GM23338 (cell line): ENCODE results near the gene IMPA2. TPM values are rescaled to one million over a fixed set of nuclear protein-coding genes. Genes with fewer than 3 reads are reported as not detected.

ENCODE experiments used
- ATAC-seq: fragments of 200-7000 bp; cut with Tn5 transposase; 3 replicates; pipeline ENCODE4 v1.9.1; 2020
- DNase-seq: peaks from one replicate; pipeline ENCODE4 v3.0.0-alpha.2; 2015; ENCODE audit warnings: low spot score
- H2AFZ ChIP-seq: fragments of 200-600 bp; sonication (generic); 2 replicates; pipeline ENCODE4 v1.8.0; 2016; ENCODE audit warnings: antibody characterized with exemption, mild to moderate bottlenecking, moderate library complexity
- H3F3A ChIP-seq: fragments of 200-600 bp; sonication (generic); replicated peaks from 2 replicates; pipeline ENCODE4 v1.8.0; 2017; ENCODE audit warnings: antibody characterized with exemption, mixed run types, low read depth
- H3K27ac ChIP-seq: fragments of 200-600 bp; sonication (generic); 2 replicates; pipeline ENCODE4 v1.6.1; 2016; ENCODE audit warnings: low read depth
- H3K27me3 ChIP-seq: fragments of 200-600 bp; sonication (generic); 2 replicates; pipeline ENCODE4 v1.8.0; 2016; ENCODE audit warnings: mild to moderate bottlenecking, mixed run types, moderate library complexity; ENCODE audit not compliant: insufficient read depth
- H3K36me3 ChIP-seq: fragments of 200-600 bp; sonication (generic); 2 replicates; pipeline ENCODE4 v1.8.0; 2016; ENCODE audit warnings: mild to moderate bottlenecking; ENCODE audit not compliant: insufficient read depth
- H3K4me1 ChIP-seq: fragments of 200-600 bp; sonication (generic); 2 replicates; pipeline ENCODE4 v1.8.0; 2016; ENCODE audit warnings: mild to moderate bottlenecking, moderate library complexity; ENCODE audit not compliant: insufficient read depth
- H3K4me2 ChIP-seq: fragments of 200-600 bp; sonication (generic); 2 replicates; pipeline ENCODE4 v1.7.1; 2017; ENCODE audit warnings: mixed run types
- H3K4me3 ChIP-seq: fragments of 200-600 bp; sonication (generic); 2 replicates; pipeline ENCODE4 v1.6.1; 2016; ENCODE audit warnings: mixed run types
- H3K79me2 ChIP-seq: fragments of 200-600 bp; sonication (generic); replicated peaks from 2 replicates; pipeline ENCODE4 v1.8.0; 2017; ENCODE audit warnings: mild to moderate bottlenecking; ENCODE audit not compliant: insufficient read depth
- H3K9me2 ChIP-seq: fragments of 200-600 bp; sonication (generic); 2 replicates; pipeline ENCODE4 v1.8.0; 2017; ENCODE audit not compliant: insufficient read depth
- H4K20me1 ChIP-seq: fragments of 200-600 bp; sonication (generic); replicated peaks from 2 replicates; pipeline ENCODE4 v1.8.0; 2017; ENCODE audit warnings: mild to moderate bottlenecking; ENCODE audit not compliant: insufficient read depth
- H3K27ac Mint-ChIP-seq: 2 replicates; pipeline ENCODE4 v1.8.0; 2020; ENCODE audit warnings: inconsistent platforms, mild to moderate bottlenecking, moderate library complexity, mixed read lengths
- H3K27me3 Mint-ChIP-seq: 3 replicates; pipeline ENCODE4 v1.8.0; 2022; ENCODE audit warnings: low read depth, mild to moderate bottlenecking, moderate library complexity, mixed read lengths, inconsistent platforms; ENCODE audit not compliant: insufficient read depth, poor library complexity
- H3K36me3 Mint-ChIP-seq: 3 replicates; pipeline ENCODE4 v1.8.0; 2021; ENCODE audit warnings: low read depth, mild to moderate bottlenecking, inconsistent platforms, moderate library complexity, mixed read lengths
- H3K4me1 Mint-ChIP-seq: 3 replicates; pipeline ENCODE4 v1.8.0; 2020; ENCODE audit warnings: mild to moderate bottlenecking, inconsistent platforms, mixed read lengths
- H3K4me3 Mint-ChIP-seq: 3 replicates; pipeline ENCODE4 v1.8.0; 2021; ENCODE audit warnings: moderate library complexity, mild to moderate bottlenecking, inconsistent platforms, mixed read lengths
- H3K9me3 Mint-ChIP-seq: 3 replicates; pipeline ENCODE4 v1.8.0; 2020; ENCODE audit warnings: moderate library complexity, mild to moderate bottlenecking, inconsistent platforms, mixed read lengths
- CREB1 ChIP-seq: fragments of 250-450 bp; sonication (Bioruptor Pico); IDR thresholded peaks from 2 replicates; pipeline ENCODE4 v1.5.0; 2020; ENCODE audit warnings: low read depth, mild to moderate bottlenecking, moderate library complexity
- EZH2 ChIP-seq: fragments of 200-600 bp; sonication (generic); IDR thresholded peaks from one replicate; pipeline ENCODE4 v1.8.0; 2017; ENCODE audit warnings: antibody characterized with exemption, mild to moderate bottlenecking, low read depth; ENCODE audit not compliant: unreplicated experiment
- EZH2phosphoT487 ChIP-seq: fragments of 200-600 bp; sonication (generic); IDR thresholded peaks from one replicate; pipeline ENCODE4 v1.8.1; 2018; ENCODE audit warnings: antibody characterized with exemption; ENCODE audit not compliant: unreplicated experiment
- NANOG ChIP-seq: IDR thresholded peaks from 2 replicates; pipeline ENCODE4 v1.6.1; 2016; ENCODE audit warnings: antibody characterized with exemption, borderline replicate concordance
- POLR2AphosphoS5 ChIP-seq: IDR thresholded peaks from 2 replicates; pipeline ENCODE4 v1.6.1; 2016; ENCODE audit warnings: antibody characterized with exemption, low read depth
- STAT1 ChIP-seq: IDR thresholded peaks from one replicate; pipeline ENCODE4 v1.6.1; 2016; ENCODE audit warnings: antibody characterized with exemption; ENCODE audit not compliant: unreplicated experiment
- ZNF114 ChIP-seq: fragments of 250-450 bp; sonication (Bioruptor Pico); IDR thresholded peaks from 2 replicates; pipeline ENCODE4 v1.5.0; 2020; ENCODE audit warnings: mild to moderate bottlenecking, moderate library complexity
- polyA plus RNA-seq: library from polyadenylated mRNA; unstranded; fragments of >200 nt; fragmentation: Nextera tagmentation; extraction: Ambion mirVana; gene quantifications from 2 replicates; pipeline ENCODE4 v1.2.1, GENCODE V29; 2016
- total RNA-seq: library from RNA; depleted of rRNA; stranded (reverse); fragments of >200 nt; shearing (Covaris generic); gene quantifications from 2 replicates; pipeline ENCODE4 v1.2.3, GENCODE V29; 2014
- TF ChIP-seq, protein P1 (sequence below), 2 experiments: fragments of 200-600 bp in 1 of 2; sonication (generic) in 1 of 2; conservative IDR thresholded peaks; 2 replicates each; pipeline versions ENCODE4 v1.5.1 to v1.6.1; 2016 to 2017; ENCODE audit warnings: antibody characterized with exemption in 2 of 2, low read depth in 2 of 2, mild to moderate bottlenecking in 2 of 2, moderate library complexity in 1 of 2
- TF ChIP-seq, protein P2 (sequence below): fragments of 250-450 bp; sonication (Bioruptor Pico); IDR thresholded peaks from 2 replicates; pipeline ENCODE4 v1.5.0; 2020; ENCODE audit warnings: mild to moderate bottlenecking, moderate library complexity

The IMPA2 gene
- total and polyA plus RNA-seq, 2 experiments from 2014 or later: 50.4 to 122 TPM

DNA sequence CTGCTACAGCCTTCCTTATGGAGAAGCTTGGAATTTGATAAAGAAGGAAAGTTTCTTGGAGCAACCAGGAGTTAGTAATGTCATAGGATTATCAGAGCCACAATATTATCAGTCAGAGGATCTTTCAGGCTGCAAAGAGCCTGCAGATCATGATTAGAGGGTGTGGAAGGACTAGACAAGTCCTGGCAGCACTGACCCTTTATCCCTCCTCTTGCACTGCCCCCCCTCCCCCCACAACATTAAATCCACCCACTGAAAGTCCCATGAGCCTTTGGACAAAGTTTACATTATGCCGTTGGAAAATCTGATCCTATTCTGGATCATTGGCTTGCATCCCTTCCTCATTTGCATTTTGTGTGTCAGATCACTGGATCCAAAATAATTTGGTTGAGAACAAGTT is 18.7 kb upstream of the IMPA2 start (continued):
- TF ChIP-seq CREB1 (CRISPR knock-in tag): no peak
- no peak for TF ChIP-seq NANOG
- no peak for TF ChIP-seq ZNF114 (CRISPR knock-in tag)
- TF ChIP-seq EZH2: no peak
- TF ChIP-seq POLR2AphosphoS5: no peak
- no peak for TF ChIP-seq EZH2phosphoT487

DNA sequence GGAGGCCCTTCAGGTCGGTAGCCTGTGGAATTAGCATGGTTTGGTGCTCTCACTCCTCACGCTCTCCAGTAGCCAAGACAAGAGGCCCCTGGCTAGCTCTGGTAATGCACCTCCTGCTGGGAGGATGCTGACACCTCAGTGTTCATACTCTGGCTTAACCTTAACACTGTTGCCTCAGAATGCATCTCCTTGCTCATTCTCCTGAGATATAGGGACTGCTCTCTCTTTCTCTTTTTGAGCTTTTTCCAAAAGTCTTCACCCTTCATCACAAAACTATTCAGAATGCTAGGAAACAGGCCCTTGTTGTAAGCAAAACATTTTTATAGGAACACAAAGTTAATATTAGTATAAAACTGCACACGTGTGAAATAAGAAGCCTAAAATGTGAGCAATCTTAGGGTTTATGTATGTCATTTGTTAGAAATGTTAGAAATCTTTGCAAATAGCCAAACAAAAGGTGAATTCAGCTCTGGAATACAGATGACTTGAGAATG is 17.3 kb upstream of the IMPA2 start:
- Histone ChIP-seq H3K4me3 (no peak overlapping the region), H4K20me1 (no peaks in the 10 kb centered on the region), H3F3A (0 out of 2 replicates have a peak, but pooled peaks cover 3% of the 10 kb centered on the region), H2AFZ (no peak overlapping the region), H3K9me2 (no peaks in the 10 kb centered on the region), H3K36me3 (no peaks in the 10 kb centered on the region), H3K79me2 (no peaks in the 10 kb centered on the region), H3K4me2 (no peak overlapping the region), H3K27me3 (no peaks in the 10 kb centered on the region), H3K27ac (no peak overlapping the region), H3K4me1 (no peaks in the 10 kb centered on the region)
- Mint-ChIP-seq H3K27ac (no peak overlapping the region), H3K27me3 (no peaks in the 10 kb centered on the region), H3K36me3 (no peaks in the 10 kb centered on the region), H3K4me3 (no peak overlapping the region), H3K9me3 (0 out of 3 replicates have a peak, but pooled peaks cover 1% of the 10 kb centered on the region), H3K4me1 (peaks cover 3% of the 10 kb centered on the region; the same call in 2 of the 3 replicates)
- peak; percentile 62 for ATAC-seq
- TF ChIP-seq, protein P1, sequence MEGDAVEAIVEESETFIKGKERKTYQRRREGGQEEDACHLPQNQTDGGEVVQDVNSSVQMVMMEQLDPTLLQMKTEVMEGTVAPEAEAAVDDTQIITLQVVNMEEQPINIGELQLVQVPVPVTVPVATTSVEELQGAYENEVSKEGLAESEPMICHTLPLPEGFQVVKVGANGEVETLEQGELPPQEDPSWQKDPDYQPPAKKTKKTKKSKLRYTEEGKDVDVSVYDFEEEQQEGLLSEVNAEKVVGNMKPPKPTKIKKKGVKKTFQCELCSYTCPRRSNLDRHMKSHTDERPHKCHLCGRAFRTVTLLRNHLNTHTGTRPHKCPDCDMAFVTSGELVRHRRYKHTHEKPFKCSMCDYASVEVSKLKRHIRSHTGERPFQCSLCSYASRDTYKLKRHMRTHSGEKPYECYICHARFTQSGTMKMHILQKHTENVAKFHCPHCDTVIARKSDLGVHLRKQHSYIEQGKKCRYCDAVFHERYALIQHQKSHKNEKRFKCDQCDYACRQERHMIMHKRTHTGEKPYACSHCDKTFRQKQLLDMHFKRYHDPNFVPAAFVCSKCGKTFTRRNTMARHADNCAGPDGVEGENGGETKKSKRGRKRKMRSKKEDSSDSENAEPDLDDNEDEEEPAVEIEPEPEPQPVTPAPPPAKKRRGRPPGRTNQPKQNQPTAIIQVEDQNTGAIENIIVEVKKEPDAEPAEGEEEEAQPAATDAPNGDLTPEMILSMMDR (conservative IDR thresholded peaks at IDR 0.05; ENCODE audit: low read depth in 2 of 2): 0 out of 4 replicates have a peak, but pooled peaks of 1 of the 2 experiments have one; percentile 13
- TF ChIP-seq EZH2phosphoT487: no peak
- TF ChIP-seq STAT1: no peak
- TF ChIP-seq, protein P2, sequence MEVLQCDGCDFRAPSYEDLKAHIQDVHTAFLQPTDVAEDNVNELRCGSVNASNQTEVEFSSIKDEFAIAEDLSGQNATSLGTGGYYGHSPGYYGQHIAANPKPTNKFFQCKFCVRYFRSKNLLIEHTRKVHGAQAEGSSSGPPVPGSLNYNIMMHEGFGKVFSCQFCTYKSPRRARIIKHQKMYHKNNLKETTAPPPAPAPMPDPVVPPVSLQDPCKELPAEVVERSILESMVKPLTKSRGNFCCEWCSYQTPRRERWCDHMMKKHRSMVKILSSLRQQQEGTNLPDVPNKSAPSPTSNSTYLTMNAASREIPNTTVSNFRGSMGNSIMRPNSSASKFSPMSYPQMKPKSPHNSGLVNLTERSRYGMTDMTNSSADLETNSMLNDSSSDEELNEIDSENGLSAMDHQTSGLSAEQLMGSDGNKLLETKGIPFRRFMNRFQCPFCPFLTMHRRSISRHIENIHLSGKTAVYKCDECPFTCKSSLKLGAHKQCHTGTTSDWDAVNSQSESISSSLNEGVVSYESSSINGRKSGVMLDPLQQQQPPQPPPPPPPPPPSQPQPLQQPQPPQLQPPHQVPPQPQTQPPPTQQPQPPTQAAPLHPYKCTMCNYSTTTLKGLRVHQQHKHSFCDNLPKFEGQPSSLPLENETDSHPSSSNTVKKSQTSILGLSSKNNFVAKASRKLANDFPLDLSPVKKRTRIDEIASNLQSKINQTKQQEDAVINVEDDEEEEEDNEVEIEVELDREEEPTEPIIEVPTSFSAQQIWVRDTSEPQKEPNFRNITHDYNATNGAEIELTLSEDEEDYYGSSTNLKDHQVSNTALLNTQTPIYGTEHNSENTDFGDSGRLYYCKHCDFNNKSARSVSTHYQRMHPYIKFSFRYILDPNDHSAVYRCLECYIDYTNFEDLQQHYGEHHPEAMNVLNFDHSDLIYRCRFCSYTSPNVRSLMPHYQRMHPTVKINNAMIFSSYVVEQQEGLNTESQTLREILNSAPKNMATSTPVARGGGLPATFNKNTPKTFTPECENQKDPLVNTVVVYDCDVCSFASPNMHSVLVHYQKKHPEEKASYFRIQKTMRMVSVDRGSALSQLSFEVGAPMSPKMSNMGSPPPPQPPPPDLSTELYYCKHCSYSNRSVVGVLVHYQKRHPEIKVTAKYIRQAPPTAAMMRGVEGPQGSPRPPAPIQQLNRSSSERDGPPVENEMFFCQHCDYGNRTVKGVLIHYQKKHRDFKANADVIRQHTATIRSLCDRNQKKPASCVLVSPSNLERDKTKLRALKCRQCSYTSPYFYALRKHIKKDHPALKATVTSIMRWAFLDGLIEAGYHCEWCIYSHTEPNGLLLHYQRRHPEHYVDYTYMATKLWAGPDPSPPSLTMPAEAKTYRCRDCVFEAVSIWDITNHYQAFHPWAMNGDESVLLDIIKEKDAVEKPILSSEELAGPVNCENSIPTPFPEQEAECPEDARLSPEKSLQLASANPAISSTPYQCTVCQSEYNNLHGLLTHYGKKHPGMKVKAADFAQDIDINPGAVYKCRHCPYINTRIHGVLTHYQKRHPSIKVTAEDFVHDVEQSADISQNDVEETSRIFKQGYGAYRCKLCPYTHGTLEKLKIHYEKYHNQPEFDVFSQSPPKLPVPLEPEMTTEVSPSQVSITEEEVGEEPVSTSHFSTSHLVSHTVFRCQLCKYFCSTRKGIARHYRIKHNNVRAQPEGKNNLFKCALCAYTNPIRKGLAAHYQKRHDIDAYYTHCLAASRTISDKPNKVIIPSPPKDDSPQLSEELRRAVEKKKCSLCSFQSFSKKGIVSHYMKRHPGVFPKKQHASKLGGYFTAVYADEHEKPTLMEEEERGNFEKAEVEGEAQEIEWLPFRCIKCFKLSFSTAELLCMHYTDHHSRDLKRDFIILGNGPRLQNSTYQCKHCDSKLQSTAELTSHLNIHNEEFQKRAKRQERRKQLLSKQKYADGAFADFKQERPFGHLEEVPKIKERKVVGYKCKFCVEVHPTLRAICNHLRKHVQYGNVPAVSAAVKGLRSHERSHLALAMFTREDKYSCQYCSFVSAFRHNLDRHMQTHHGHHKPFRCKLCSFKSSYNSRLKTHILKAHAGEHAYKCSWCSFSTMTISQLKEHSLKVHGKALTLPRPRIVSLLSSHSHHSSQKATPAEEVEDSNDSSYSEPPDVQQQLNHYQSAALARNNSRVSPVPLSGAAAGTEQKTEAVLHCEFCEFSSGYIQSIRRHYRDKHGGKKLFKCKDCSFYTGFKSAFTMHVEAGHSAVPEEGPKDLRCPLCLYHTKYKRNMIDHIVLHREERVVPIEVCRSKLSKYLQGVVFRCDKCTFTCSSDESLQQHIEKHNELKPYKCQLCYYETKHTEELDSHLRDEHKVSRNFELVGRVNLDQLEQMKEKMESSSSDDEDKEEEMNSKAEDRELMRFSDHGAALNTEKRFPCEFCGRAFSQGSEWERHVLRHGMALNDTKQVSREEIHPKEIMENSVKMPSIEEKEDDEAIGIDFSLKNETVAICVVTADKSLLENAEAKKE (CRISPR knock-in tag): no peak
- DNase-seq: peak; percentile 33
